WTC11 (cell line): ENCODE data around the gene GIGYF2.

Experiments
- NFE2L1 ChIP-seq: sonication (generic); formaldehyde crosslinking; IDR thresholded peaks from 2 replicates; pipeline ENCODE4 v1.8.1; 2023; ENCODE audit warnings: missing genetic modification reagents
- NFYB ChIP-seq: sonication (generic); formaldehyde crosslinking; conservative IDR thresholded peaks from 2 replicates; pipeline ENCODE4 v1.8.0; 2022; ENCODE audit warnings: low read depth, missing genetic modification reagents
- SMAD4 ChIP-seq: sonication (generic); formaldehyde crosslinking; IDR thresholded peaks from 2 replicates; pipeline ENCODE4 v1.8.0; 2022; ENCODE audit warnings: mild to moderate bottlenecking, missing genetic modification reagents
- SP1 ChIP-seq: sonication (generic); formaldehyde crosslinking; conservative IDR thresholded peaks from 2 replicates; pipeline ENCODE4 v1.8.1; 2022; ENCODE audit warnings: missing genetic modification reagents
- TF ChIP-seq, protein P1 (sequence below): fragments of 200-600 bp; IDR thresholded peaks from 2 replicates; pipeline ENCODE4 v1.8.0; 2022; ENCODE audit warnings: antibody characterized with exemption
- TF ChIP-seq, protein P2 (sequence below): sonication (generic); formaldehyde crosslinking; IDR thresholded peaks from 2 replicates; pipeline ENCODE4 v1.8.1; 2023; ENCODE audit warnings: mild to moderate bottlenecking, missing genetic modification reagents, moderate library complexity
- TF ChIP-seq, protein P3 (sequence below): sonication (generic); formaldehyde crosslinking; IDR thresholded peaks from 2 replicates; pipeline ENCODE4 v1.8.0; 2022; ENCODE audit warnings: mild to moderate bottlenecking, missing genetic modification reagents
- TF ChIP-seq, protein P4 (sequence below): sonication (generic); formaldehyde crosslinking; IDR thresholded peaks from 2 replicates; pipeline ENCODE4 v1.8.1; 2023; ENCODE audit warnings: mild to moderate bottlenecking, missing genetic modification reagents

DNA sequence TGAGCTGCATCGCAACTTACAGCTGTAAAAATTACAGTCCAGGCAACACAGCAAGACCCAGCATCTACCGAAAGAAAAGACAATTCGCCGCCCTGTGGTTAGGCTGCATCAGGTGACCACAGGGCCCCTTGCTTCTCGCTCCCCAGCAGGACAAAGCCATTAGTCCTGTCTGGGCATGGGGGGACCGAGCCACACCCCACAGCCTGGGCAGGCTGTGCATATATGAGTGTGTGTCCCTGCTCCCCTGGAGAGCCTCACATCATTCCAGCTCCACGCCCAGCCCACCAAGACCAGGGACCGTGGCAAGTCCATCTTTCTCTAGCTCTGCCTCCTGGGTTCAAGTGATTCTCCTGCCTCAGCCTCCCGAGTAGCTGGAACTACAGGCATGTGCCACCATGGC lies 206.9 kb downstream of the GIGYF2 start:
- TF ChIP-seq, protein P1, sequence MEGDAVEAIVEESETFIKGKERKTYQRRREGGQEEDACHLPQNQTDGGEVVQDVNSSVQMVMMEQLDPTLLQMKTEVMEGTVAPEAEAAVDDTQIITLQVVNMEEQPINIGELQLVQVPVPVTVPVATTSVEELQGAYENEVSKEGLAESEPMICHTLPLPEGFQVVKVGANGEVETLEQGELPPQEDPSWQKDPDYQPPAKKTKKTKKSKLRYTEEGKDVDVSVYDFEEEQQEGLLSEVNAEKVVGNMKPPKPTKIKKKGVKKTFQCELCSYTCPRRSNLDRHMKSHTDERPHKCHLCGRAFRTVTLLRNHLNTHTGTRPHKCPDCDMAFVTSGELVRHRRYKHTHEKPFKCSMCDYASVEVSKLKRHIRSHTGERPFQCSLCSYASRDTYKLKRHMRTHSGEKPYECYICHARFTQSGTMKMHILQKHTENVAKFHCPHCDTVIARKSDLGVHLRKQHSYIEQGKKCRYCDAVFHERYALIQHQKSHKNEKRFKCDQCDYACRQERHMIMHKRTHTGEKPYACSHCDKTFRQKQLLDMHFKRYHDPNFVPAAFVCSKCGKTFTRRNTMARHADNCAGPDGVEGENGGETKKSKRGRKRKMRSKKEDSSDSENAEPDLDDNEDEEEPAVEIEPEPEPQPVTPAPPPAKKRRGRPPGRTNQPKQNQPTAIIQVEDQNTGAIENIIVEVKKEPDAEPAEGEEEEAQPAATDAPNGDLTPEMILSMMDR: no peak
- TF ChIP-seq NFE2L1 (no peak), SMAD4 (CRISPR knock-in tag) (no peak), SP1 (CRISPR knock-in tag) (no peak), NFYB (CRISPR knock-in tag) (no peak)
- TF ChIP-seq, protein P2, sequence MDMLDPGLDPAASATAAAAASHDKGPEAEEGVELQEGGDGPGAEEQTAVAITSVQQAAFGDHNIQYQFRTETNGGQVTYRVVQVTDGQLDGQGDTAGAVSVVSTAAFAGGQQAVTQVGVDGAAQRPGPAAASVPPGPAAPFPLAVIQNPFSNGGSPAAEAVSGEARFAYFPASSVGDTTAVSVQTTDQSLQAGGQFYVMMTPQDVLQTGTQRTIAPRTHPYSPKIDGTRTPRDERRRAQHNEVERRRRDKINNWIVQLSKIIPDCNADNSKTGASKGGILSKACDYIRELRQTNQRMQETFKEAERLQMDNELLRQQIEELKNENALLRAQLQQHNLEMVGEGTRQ: no peak
- TF ChIP-seq, protein P3, sequence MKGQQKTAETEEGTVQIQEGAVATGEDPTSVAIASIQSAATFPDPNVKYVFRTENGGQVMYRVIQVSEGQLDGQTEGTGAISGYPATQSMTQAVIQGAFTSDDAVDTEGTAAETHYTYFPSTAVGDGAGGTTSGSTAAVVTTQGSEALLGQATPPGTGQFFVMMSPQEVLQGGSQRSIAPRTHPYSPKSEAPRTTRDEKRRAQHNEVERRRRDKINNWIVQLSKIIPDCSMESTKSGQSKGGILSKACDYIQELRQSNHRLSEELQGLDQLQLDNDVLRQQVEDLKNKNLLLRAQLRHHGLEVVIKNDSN (CRISPR knock-in tag): no peak
- TF ChIP-seq, protein P4, sequence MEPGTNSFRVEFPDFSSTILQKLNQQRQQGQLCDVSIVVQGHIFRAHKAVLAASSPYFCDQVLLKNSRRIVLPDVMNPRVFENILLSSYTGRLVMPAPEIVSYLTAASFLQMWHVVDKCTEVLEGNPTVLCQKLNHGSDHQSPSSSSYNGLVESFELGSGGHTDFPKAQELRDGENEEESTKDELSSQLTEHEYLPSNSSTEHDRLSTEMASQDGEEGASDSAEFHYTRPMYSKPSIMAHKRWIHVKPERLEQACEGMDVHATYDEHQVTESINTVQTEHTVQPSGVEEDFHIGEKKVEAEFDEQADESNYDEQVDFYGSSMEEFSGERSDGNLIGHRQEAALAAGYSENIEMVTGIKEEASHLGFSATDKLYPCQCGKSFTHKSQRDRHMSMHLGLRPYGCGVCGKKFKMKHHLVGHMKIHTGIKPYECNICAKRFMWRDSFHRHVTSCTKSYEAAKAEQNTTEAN: no peak
